GM12878 (cell line): ENCODE data around the gene PROCA1. TPM values are rescaled to one million over a fixed set of nuclear protein-coding genes. Genes with fewer than 3 reads are reported as not detected.

ENCODE experiments used
- ATAC-seq: fragments of 200-7000 bp; cut with Tn5 transposase; 3 replicates; pipeline ENCODE4 v1.9.1; 2020; ENCODE audit warnings: mild to moderate bottlenecking, moderate library complexity
- BruUV-seq: library from RNA; stranded (reverse); fragments of 400-500 nt; replicated peaks from 2 replicates; lab custom pipeline; 2021; lab: Mats Ljungman, UMichigan
- CTCF ChIA-PET: fragments of 300-600 bp; sonication (Branson Sonifier 250); formaldehyde crosslinking; extraction: SDS; loops from one replicate; lab custom pipeline; 2021; ENCODE audit warnings: inconsistent platforms; lab: Yijun Ruan, JAX
- POLR2A ChIA-PET: fragments of 350-600 bp; formaldehyde crosslinking; extraction: SDS; loops from one replicate; lab custom pipeline; 2021; ENCODE audit warnings: inconsistent platforms; lab: Charles Lee
- RAD21 ChIA-PET: fragments of 300-600 bp; sonication (Branson Sonifier 250); formaldehyde crosslinking; loops from one replicate; lab custom pipeline; 2023; ENCODE audit warnings: antibody characterized with exemption; ENCODE audit not compliant: unreplicated experiment; lab: Charles Lee
- SMC1A ChIA-PET: fragments of 300-600 bp; sonication (Branson Sonifier 250); formaldehyde crosslinking; loops from one replicate; lab custom pipeline; 2023; ENCODE audit not compliant: unreplicated experiment, uncharacterized antibody; lab: Charles Lee
- DNase-seq: peaks from one replicate; pipeline ENCODE4 v3.0.0-alpha.2; 2011; ENCODE audit warnings: low read depth, low spot score
- FAIRE-seq: peaks from 3 replicates; lab custom pipeline; 2011; peaks lifted over from hg19 to GRCh38; lab: Jason Lieb, UNC
- H2AFZ ChIP-seq: 2 replicates; pipeline ENCODE4 v1.6.0; 2011; ENCODE audit warnings: low read depth, low read length, control low read depth; ENCODE audit not compliant: control insufficient read depth
- H3K27ac ChIP-seq: 2 replicates; pipeline ENCODE4 v1.5.1; 2011; ENCODE audit warnings: control low read depth; ENCODE audit not compliant: control insufficient read depth, insufficient read depth
- H3K27me3 ChIP-seq, 2 experiments: replicated peaks in 1 of 2; 2 replicates each; pipeline versions ENCODE4 v1.6.0 to v1.6.1; 2011; ENCODE audit warnings: low read length in 1 of 2; ENCODE audit not compliant: control insufficient read depth in 2 of 2, insufficient read depth in 2 of 2
- H3K36me3 ChIP-seq, 2 experiments: 2 replicates each; pipeline ENCODE4 v1.5.1; 2011; ENCODE audit warnings: low read length in 1 of 2; ENCODE audit not compliant: control insufficient read depth in 2 of 2, insufficient read depth in 2 of 2
- H3K4me1 ChIP-seq: 2 replicates; pipeline ENCODE4 v1.6.1; 2011; ENCODE audit warnings: mild to moderate bottlenecking, low read length, moderate library complexity, mixed read lengths; ENCODE audit not compliant: control insufficient read depth, insufficient read depth
- H3K4me2 ChIP-seq: 2 replicates; pipeline ENCODE4 v1.6.0; 2011; ENCODE audit warnings: control low read depth; ENCODE audit not compliant: control insufficient read depth, insufficient read depth
- H3K4me3 ChIP-seq: fragments of 200-600 bp; sonication (generic); 2 replicates; pipeline ENCODE4 v1.5.1; 2016
- H3K79me2 ChIP-seq: 2 replicates; pipeline ENCODE4 v1.6.0; 2011; ENCODE audit warnings: low read length; ENCODE audit not compliant: control insufficient read depth, insufficient read depth
- H3K9ac ChIP-seq: 2 replicates; pipeline ENCODE4 v1.8.0; 2011; ENCODE audit warnings: low read length, control low read depth, mixed read lengths; ENCODE audit not compliant: control insufficient read depth, insufficient read depth
- H3K9me3 ChIP-seq: replicated peaks from 3 replicates; pipeline ENCODE4 v1.5.1; 2011; ENCODE audit warnings: mild to moderate bottlenecking, low read length; ENCODE audit not compliant: control insufficient read depth, insufficient read depth
- H4K20me1 ChIP-seq: 2 replicates; pipeline ENCODE4 v1.6.0; 2011; ENCODE audit not compliant: control insufficient read depth, insufficient read depth
- CBX3 ChIP-seq: fragments of 200-600 bp; sonication (generic); IDR thresholded peaks from 2 replicates; pipeline ENCODE4 v1.6.1; 2016; ENCODE audit warnings: low read depth, borderline replicate concordance
- FOXM1 ChIP-seq: IDR thresholded peaks from 2 replicates; pipeline ENCODE4 v1.6.1; 2012; ENCODE audit warnings: low read depth, mild to moderate bottlenecking, inconsistent platforms, low read length, moderate library complexity
- IRF4 ChIP-seq: IDR thresholded peaks from 2 replicates; pipeline ENCODE4 v1.6.1; 2011; ENCODE audit warnings: low read depth, low read length
- NFYA ChIP-seq: IDR thresholded peaks from 2 replicates; pipeline ENCODE4 v1.6.1; 2011; ENCODE audit warnings: low read depth, mild to moderate bottlenecking, low read length, improper control_type of control experiment, borderline replicate concordance
- ZBTB4 ChIP-seq: fragments of 450-650 bp; formaldehyde crosslinking; IDR thresholded peaks from 2 replicates; pipeline ENCODE4 v1.4.0; 2022; ENCODE audit warnings: mild to moderate bottlenecking, moderate library complexity
- WGBS: methylation state at CpG from one replicate; pipeline ENCODE4 v1.1.6; 2016; ENCODE audit warnings: low lambda C conversion rate; ENCODE audit not compliant: insufficient replicate concordance, insufficient coverage; ENCODE audit errors: missing lambda C conversion rate; 5-methylcytosine and 5-hydroxymethylcytosine counted together
- in situ Hi-C: fragments of 300-500 bp; cut with MboI; formaldehyde crosslinking; loops from 9 replicates; pipeline ENCODE4 v1.14.3; 2018; ENCODE audit warnings: mixed read lengths
- intact Hi-C: fragments of 100-400 bp; cut with micrococcal nuclease; formaldehyde crosslinking; loops from one replicate; pipeline ENCODE4 v1.14.2; 2022; ENCODE audit not compliant: unreplicated experiment
- polyA plus RNA-seq, 11 experiments: library from polyadenylated mRNA; depleted of rRNA in 4 of 11; unstranded in 6 of 11; stranded (reverse) in 5 of 11; fragments of >200 nt; fragmentation: Nextera tagmentation in 4 of 11; fragmentation: Illumina TruSeq in 1 of 11; extraction: Ambion mirVana in 4 of 11; extraction: Trizol in 1 of 11; gene quantifications; 1 replicate in 1 of 11; 2 replicates in 10 of 11; pipeline versions ENCODE4 v1.2.1 to v1.2.3, GENCODE V29; 2011 to 2016; ENCODE audit warnings: inconsistent platforms in 2 of 11, missing spikeins in 2 of 11, low read depth in 1 of 11
- total RNA-seq, 4 experiments: library from RNA; depleted of rRNA in 3 of 4; stranded (reverse); fragments of >200 nt in 3 of 4; fragmentation: Illumina TruSeq in 1 of 4; extraction: Trizol in 1 of 4; gene quantifications; 2 replicates each; pipeline versions ENCODE4 v1.2.1 to v1.2.3, GENCODE V29; 2013 to 2021
- TF ChIP-seq, protein P1 (sequence below), 3 experiments: IDR thresholded peaks in 2 of 3; conservative IDR thresholded peaks in 1 of 3; 2 replicates each; pipeline ENCODE4 v1.5.1; 2011; ENCODE audit warnings: low read depth in 3 of 3, low read length in 3 of 3, mild to moderate bottlenecking in 3 of 3, control low read depth in 2 of 3, moderate library complexity in 2 of 3, inconsistent platforms in 1 of 3, mixed read lengths in 1 of 3; ENCODE audit not compliant: control insufficient read depth in 2 of 3, insufficient read depth in 1 of 3; ENCODE audit errors: extremely low read depth in 1 of 3

The PROCA1 gene
- total and polyA plus RNA-seq, 10 of the 15 experiments (the other 5 are each of a cell fraction or from before 2014, with no cell fraction given) = 0.35 to 4.8 (median 1.4) TPM

GRCh38 chr17:28669918-28670317 lies 41.8 kb downstream of the PROCA1 start:
- RAD21 ChIA-PET = no interaction called here
- Histone ChIP-seq H3K79me2 (peaks cover 18% of the 10 kb centered on the region), H3K36me3 (peaks cover 8 to 50% of the 10 kb centered on the region in 2 experiments), H3K4me1 (no peaks in the 10 kb centered on the region), H3K4me3 (no peak overlapping the region), H4K20me1 (peaks cover 4% of the 10 kb centered on the region; the same call in 1 of the 2 replicates), H3K27me3 (no peaks in the 10 kb centered on the region), H2AFZ (no peak overlapping the region), H3K9ac (no peak overlapping the region), H3K9me3 (no peaks in the 10 kb centered on the region), H3K27ac (no peak overlapping the region), H3K4me2 (no peak overlapping the region)
- intact Hi-C loops (no loop called here), in situ Hi-C loops (no loop called here)
- FAIRE-seq (no peak), ATAC-seq (no peak; the same call in 2 of the 3 replicates), DNase-seq (no peak)
- CTCF ChIA-PET = interaction anchor here (2.9 kb wide), 1 partner anchor 23 kb away, joined by 16 read pairs; no protein-coding TSS in a partner anchor
- no peak for TF ChIP-seq CBX3
- no peak for TF ChIP-seq FOXM1
- TF ChIP-seq IRF4 = no peak
- TF ChIP-seq, protein P1, sequence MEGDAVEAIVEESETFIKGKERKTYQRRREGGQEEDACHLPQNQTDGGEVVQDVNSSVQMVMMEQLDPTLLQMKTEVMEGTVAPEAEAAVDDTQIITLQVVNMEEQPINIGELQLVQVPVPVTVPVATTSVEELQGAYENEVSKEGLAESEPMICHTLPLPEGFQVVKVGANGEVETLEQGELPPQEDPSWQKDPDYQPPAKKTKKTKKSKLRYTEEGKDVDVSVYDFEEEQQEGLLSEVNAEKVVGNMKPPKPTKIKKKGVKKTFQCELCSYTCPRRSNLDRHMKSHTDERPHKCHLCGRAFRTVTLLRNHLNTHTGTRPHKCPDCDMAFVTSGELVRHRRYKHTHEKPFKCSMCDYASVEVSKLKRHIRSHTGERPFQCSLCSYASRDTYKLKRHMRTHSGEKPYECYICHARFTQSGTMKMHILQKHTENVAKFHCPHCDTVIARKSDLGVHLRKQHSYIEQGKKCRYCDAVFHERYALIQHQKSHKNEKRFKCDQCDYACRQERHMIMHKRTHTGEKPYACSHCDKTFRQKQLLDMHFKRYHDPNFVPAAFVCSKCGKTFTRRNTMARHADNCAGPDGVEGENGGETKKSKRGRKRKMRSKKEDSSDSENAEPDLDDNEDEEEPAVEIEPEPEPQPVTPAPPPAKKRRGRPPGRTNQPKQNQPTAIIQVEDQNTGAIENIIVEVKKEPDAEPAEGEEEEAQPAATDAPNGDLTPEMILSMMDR (IDR thresholded peaks at IDR 0.05 in 2 of 3, conservative IDR thresholded peaks at IDR 0.05 in 1 of 3; ENCODE audit: control insufficient read depth in 2 of 3, extremely low read depth in 1 of 3, insufficient read depth in 1 of 3, low read depth in 3 of 3, low read length in 3 of 3) = no peak
- no peak for TF ChIP-seq ZBTB4 (CRISPR knock-in tag)
- TF ChIP-seq NFYA = no peak
- BruUV-seq = no TSS peak
- SMC1A ChIA-PET = no interaction called here
- POLR2A ChIA-PET = interaction anchor here (1.0 kb wide), 1 partner anchor 9 kb away, joined by 3 read pairs; the partner anchor contains the start of gene SDF2
- WGBS = 55% methylated on average over 1 of the region's 1 CpG
